Smooth muscle cell (in vitro differentiated cells): Measurements from ENCODE around the gene MYO5B. TPM values are rescaled to one million over a fixed set of nuclear protein-coding genes. Genes with fewer than 3 reads are reported as not detected.

Experiments
- DNase-seq: peaks from one replicate; lab custom pipeline; 2025; ENCODE audit not compliant: unreplicated experiment; lab: John Stamatoyannopoulos, UW
- H2AFZ ChIP-seq: fragments of 200-600 bp; sonication (generic); 2 replicates; pipeline ENCODE4 v1.6.0; 2016; ENCODE audit warnings: antibody characterized with exemption, low read depth, mild to moderate bottlenecking
- H3F3A ChIP-seq: fragments of 200-600 bp; sonication (generic); 2 replicates; pipeline ENCODE4 v1.6.0; 2017; ENCODE audit warnings: antibody characterized with exemption, low read depth
- H3K27ac ChIP-seq: fragments of 200-600 bp; sonication (generic); 2 replicates; pipeline ENCODE4 v1.5.1; 2016; ENCODE audit warnings: low read depth, mild to moderate bottlenecking
- H3K27me3 ChIP-seq: fragments of 200-600 bp; sonication (generic); 2 replicates; pipeline ENCODE4 v1.6.1; 2016; ENCODE audit warnings: low read depth, mild to moderate bottlenecking
- H3K36me3 ChIP-seq: fragments of 200-600 bp; sonication (generic); 2 replicates; pipeline ENCODE4 v1.5.1; 2016; ENCODE audit warnings: low read depth
- H3K4me1 ChIP-seq: fragments of 200-600 bp; sonication (generic); 2 replicates; pipeline ENCODE4 v1.5.1; 2016; ENCODE audit warnings: low read depth
- H3K4me2 ChIP-seq: fragments of 200-600 bp; sonication (generic); 2 replicates; pipeline ENCODE4 v1.6.0; 2016; ENCODE audit warnings: mild to moderate bottlenecking
- H3K4me3 ChIP-seq: fragments of 200-600 bp; sonication (generic); 2 replicates; pipeline ENCODE4 v1.5.1; 2016; ENCODE audit warnings: mild to moderate bottlenecking
- H3K79me2 ChIP-seq: fragments of 200-600 bp; sonication (generic); 2 replicates; pipeline ENCODE4 v1.6.0; 2016; ENCODE audit warnings: low read depth, mild to moderate bottlenecking
- H3K9ac ChIP-seq: fragments of 200-600 bp; sonication (generic); 2 replicates; pipeline ENCODE4 v1.6.0; 2016; ENCODE audit warnings: low read depth
- H3K9me3 ChIP-seq: fragments of 200-600 bp; sonication (generic); replicated peaks from 2 replicates; pipeline ENCODE4 v1.5.1; 2016; ENCODE audit warnings: low read depth
- H4K20me1 ChIP-seq: fragments of 200-600 bp; sonication (generic); 2 replicates; pipeline ENCODE4 v1.6.0; 2016; ENCODE audit warnings: low read depth
- CTCF ChIP-seq: fragments of 200-600 bp; sonication (generic); IDR thresholded peaks from 2 replicates; pipeline ENCODE4 v1.5.1; 2017; ENCODE audit warnings: borderline replicate concordance, mild to moderate bottlenecking, antibody characterized with exemption; ENCODE audit not compliant: insufficient read depth, poor library complexity, severe bottlenecking
- WGBS: methylation state at CpG from one replicate; pipeline ENCODE4 v1.1.7; 2016; ENCODE audit warnings: low lambda C conversion rate; 5-methylcytosine and 5-hydroxymethylcytosine counted together
- polyA plus RNA-seq: library from polyadenylated mRNA; unstranded; fragments of >200 nt; fragmentation: Nextera tagmentation; extraction: Ambion mirVana; gene quantifications from 2 replicates; pipeline ENCODE4 v1.2.1, GENCODE V29; 2016
- total RNA-seq: library from RNA; depleted of rRNA; stranded (reverse); fragments of >200 nt; gene quantifications from 2 replicates; pipeline ENCODE4 v1.2.3, GENCODE V29; 2014

The MYO5B gene
- total and polyA plus RNA-seq, 2 experiments from 2014 or later: 1.7 to 25.3 TPM

- H3K79me2 ChIP-seq: no peaks in the 10 kb centered on the region
- H3K4me1 ChIP-seq: peaks cover 3% of the 10 kb centered on the region
- H3K9ac ChIP-seq: no peak overlapping the region
- H3K36me3 ChIP-seq: no peaks in the 10 kb centered on the region
- H4K20me1 ChIP-seq: no peaks in the 10 kb centered on the region
- no peak for DNase-seq
- H3K27ac ChIP-seq: no peak overlapping the region
- H3K4me2 ChIP-seq: no peak overlapping the region
- no peak for TF ChIP-seq CTCF
- no peaks in the 10 kb centered on the region for H3K9me3 ChIP-seq
- H2AFZ ChIP-seq: no peak overlapping the region
- H3F3A ChIP-seq: no peaks in the 10 kb centered on the region
- WGBS: 91% methylated on average over 2 of the region's 2 CpGs
- H3K4me3 ChIP-seq: no peak overlapping the region
- peaks cover 23% of the 10 kb centered on the region for H3K27me3 ChIP-seq
These were observed 15.5 kb downstream of the MYO5B start for GRCh38 chr18:50179465-50179864.

GRCh38 chr18:50177294-50177992 lies 17.5 kb downstream of the MYO5B start:
- Histone ChIP-seq H3K27me3 (peaks cover 23% of the 10 kb centered on the region), H3K4me3 (no peak overlapping the region), H3K36me3 (no peaks in the 10 kb centered on the region), H3K9ac (no peak overlapping the region), H4K20me1 (no peaks in the 10 kb centered on the region), H3K79me2 (no peaks in the 10 kb centered on the region), H2AFZ (no peak overlapping the region), H3K4me2 (no peak overlapping the region), H3K27ac (no peak overlapping the region), H3K9me3 (no peaks in the 10 kb centered on the region), H3F3A (no peaks in the 10 kb centered on the region), H3K4me1 (peaks cover 3% of the 10 kb centered on the region)
- DNase-seq: no peak
- 53% methylated on average over 3 of the region's 3 CpGs for WGBS
- no peak for TF ChIP-seq CTCF

GRCh38 chr18:50172367-50172766 lies 22.6 kb downstream of the MYO5B start:
- H3K4me2 ChIP-seq: no peak overlapping the region
- H3K4me1 ChIP-seq: peaks cover 2% of the 10 kb centered on the region
- no peak overlapping the region for H3K27ac ChIP-seq
- H2AFZ ChIP-seq: no peak overlapping the region
- no peak for DNase-seq
- TF ChIP-seq CTCF: no peak
- H3K4me3 ChIP-seq: no peak overlapping the region
- no peak overlapping the region for H3K9ac ChIP-seq
- no peaks in the 10 kb centered on the region for H3K79me2 ChIP-seq
- no peaks in the 10 kb centered on the region for H3F3A ChIP-seq
- no peaks in the 10 kb centered on the region for H3K9me3 ChIP-seq
- H4K20me1 ChIP-seq: no peaks in the 10 kb centered on the region
- H3K36me3 ChIP-seq: no peaks in the 10 kb centered on the region
- H3K27me3 ChIP-seq: peaks cover 19% of the 10 kb centered on the region
- 89% methylated on average over 3 of the region's 3 CpGs for WGBS

- Histone ChIP-seq H3K9ac (no peak overlapping the region), H3K9me3 (no peaks in the 10 kb centered on the region), H3K4me3 (no peak overlapping the region), H3K4me1 (no peaks in the 10 kb centered on the region), H4K20me1 (no peaks in the 10 kb centered on the region), H3K79me2 (no peaks in the 10 kb centered on the region), H3K4me2 (no peak overlapping the region), H2AFZ (no peak overlapping the region), H3K27me3 (peaks cover 9% of the 10 kb centered on the region), H3K27ac (no peak overlapping the region), H3K36me3 (no peaks in the 10 kb centered on the region), H3F3A (no peaks in the 10 kb centered on the region)
- WGBS: 90% methylated on average over 2 of the region's 2 CpGs
- no peak for DNase-seq
- TF ChIP-seq CTCF: no peak
These were observed 23.5 kb downstream of the MYO5B start for GRCh38 chr18:50171406-50171805.
